Activated CD4-positive, alpha-beta T cell treated with anti-CD3 and anti-CD28 coated beads, Interleukin-2, amount 10 ng/mL, durations not matched to agents 7 days and 5 days (primary cell): ENCODE results near the gene OR5H14. TPM values are rescaled to one million over a fixed set of nuclear protein-coding genes. Genes with fewer than 3 reads are reported as not detected.
"Not testable (repeated sequence)": the region's sequence is repeated elsewhere in the genome, so short reads cannot be mapped to it uniquely, and the experiment has no call there.

ENCODE experiments used
- CTCF ChIA-PET: fragments of 350-600 bp; sonication (Branson Sonifier 250); formaldehyde crosslinking; loops from one replicate; lab custom pipeline; 2021; ENCODE audit warnings: antibody characterized with exemption; lab: Charles Lee
- POLR2A ChIA-PET: fragments of 350-600 bp; sonication (Branson Sonifier 250); formaldehyde crosslinking; loops from one replicate; lab custom pipeline; 2021; ENCODE audit warnings: antibody characterized with exemption; lab: Charles Lee
- DNase-seq: peaks from one replicate; pipeline ENCODE4 v3.0.0-alpha.2; 2020
- H3K27ac Mint-ChIP-seq: one replicate; pipeline ENCODE4 v1.8.0; 2021; ENCODE audit warnings: mild to moderate bottlenecking, moderate library complexity, mixed read lengths
- H3K27me3 Mint-ChIP-seq: one replicate; pipeline ENCODE4 v1.8.0; 2021; ENCODE audit warnings: mixed read lengths
- H3K36me3 Mint-ChIP-seq: one replicate; pipeline ENCODE4 v1.8.0; 2021; ENCODE audit warnings: low read depth, mixed read lengths
- H3K4me1 Mint-ChIP-seq: one replicate; pipeline ENCODE4 v1.8.0; 2021; ENCODE audit warnings: mixed read lengths
- H3K4me3 Mint-ChIP-seq: one replicate; pipeline ENCODE4 v1.8.0; 2021; ENCODE audit warnings: mild to moderate bottlenecking, moderate library complexity, mixed read lengths
- H3K9me3 Mint-ChIP-seq: one replicate; pipeline ENCODE4 v1.8.0; 2021; ENCODE audit warnings: mixed read lengths
- total RNA-seq, 2 experiments: library from RNA; stranded (reverse); gene quantifications; one replicate each; pipeline ENCODE4 v1.2.3, GENCODE V29; 2021

Gene OR5H14
- total RNA-seq, 2 experiments from 2014 or later: not detected

- Mint-ChIP-seq H3K27ac (no peak overlapping the region), H3K9me3 (peaks cover 2% of the 10 kb centered on the region), H3K27me3 (peaks cover 3% of the 10 kb centered on the region), H3K4me3 (no peak overlapping the region), H3K36me3 (no peaks in the 10 kb centered on the region), H3K4me1 (no peaks in the 10 kb centered on the region)
- POLR2A ChIA-PET: no interaction called here
- no peak for DNase-seq
- CTCF ChIA-PET: no interaction called here
Measured at GRCh38 chr3:98151241-98151640, 4.0 kb downstream of the OR5H14 start.

- peaks cover 2% of the 10 kb centered on the region for H3K27me3 Mint-ChIP-seq
- POLR2A ChIA-PET: no interaction called here
- H3K27ac Mint-ChIP-seq: no peak within 1 kb of the TSS
- H3K4me3 Mint-ChIP-seq: no peak within 1 kb of the TSS
- H3K36me3 Mint-ChIP-seq: no peaks in the 10 kb centered on the region
- no peaks in the 10 kb centered on the region for H3K9me3 Mint-ChIP-seq
- no peak for DNase-seq
- CTCF ChIA-PET: no interaction called here
- H3K4me1 Mint-ChIP-seq: no peaks in the 10 kb centered on the region
Measured at GRCh38 chr3:98166396-98166795, 19.1 kb downstream of the OR5H14 start, which contains the start of gene OR5H15. Gene OR5H15 (plus strand): TSS chr3:98166696. CDS start chr3:98168700, 2,004 bp downstream.

- ChIA-PET CTCF (no interaction called here), POLR2A (no interaction called here)
- DNase-seq: no peak
- H3K27me3 Mint-ChIP-seq: peaks cover 2% of the 10 kb centered on the region
- H3K9me3 Mint-ChIP-seq: no peaks in the 10 kb centered on the region
- H3K4me3 Mint-ChIP-seq: no peak overlapping the region
- H3K36me3 Mint-ChIP-seq: no peaks in the 10 kb centered on the region
- peaks cover 4% of the 10 kb centered on the region for H3K4me1 Mint-ChIP-seq
- no peak overlapping the region for H3K27ac Mint-ChIP-seq
Measured at GRCh38 chr3:98171071-98171470, 23.8 kb downstream of the OR5H14 start.

GRCh38 chr3:98172621-98173020 lies 25.3 kb downstream of the OR5H14 start:
- H3K27ac Mint-ChIP-seq: no peak overlapping the region
- H3K4me3 Mint-ChIP-seq: no peak overlapping the region
- ChIA-PET POLR2A (no interaction called here), CTCF (no interaction called here)
- no peaks in the 10 kb centered on the region for H3K36me3 Mint-ChIP-seq
- H3K9me3 Mint-ChIP-seq: peaks cover 3% of the 10 kb centered on the region
- peaks cover 4% of the 10 kb centered on the region for H3K4me1 Mint-ChIP-seq
- DNase-seq: no peak
- H3K27me3 Mint-ChIP-seq: peaks cover 2% of the 10 kb centered on the region

- ChIA-PET POLR2A (no interaction called here), CTCF (no interaction called here)
- peaks cover 3% of the 10 kb centered on the region for H3K9me3 Mint-ChIP-seq
- H3K4me1 Mint-ChIP-seq: no peaks in the 10 kb centered on the region
- no peak for DNase-seq
- H3K36me3 Mint-ChIP-seq: no peaks in the 10 kb centered on the region
- no peaks in the 10 kb centered on the region for H3K27me3 Mint-ChIP-seq
- H3K4me3 Mint-ChIP-seq: no peak overlapping the region
- H3K27ac Mint-ChIP-seq: no peak overlapping the region
Measured at GRCh38 chr3:98180319-98180890, 33.1 kb downstream of the OR5H14 start.

- Mint-ChIP-seq H3K9me3 (no peaks in the 10 kb centered on the region), H3K4me3 (no peak overlapping the region), H3K27me3 (no peaks in the 10 kb centered on the region), H3K27ac (no peak overlapping the region), H3K36me3 (no peaks in the 10 kb centered on the region), H3K4me1 (no peaks in the 10 kb centered on the region)
- ChIA-PET POLR2A (no interaction called here), CTCF (no interaction called here)
- DNase-seq: no peak
Measured at GRCh38 chr3:98182196-98182595, 34.9 kb downstream of the OR5H14 start.

GRCh38 chr3:98185180-98185579 lies 37.9 kb downstream of the OR5H14 start:
- H3K36me3 Mint-ChIP-seq: no peaks in the 10 kb centered on the region
- CTCF ChIA-PET: no interaction called here
- POLR2A ChIA-PET: no interaction called here
- H3K4me3 Mint-ChIP-seq: no peak overlapping the region
- no peaks in the 10 kb centered on the region for H3K27me3 Mint-ChIP-seq
- H3K27ac Mint-ChIP-seq: no peak overlapping the region
- H3K4me1 Mint-ChIP-seq: peaks cover 10% of the 10 kb centered on the region
- no peak for DNase-seq
- H3K9me3 Mint-ChIP-seq: no peaks in the 10 kb centered on the region

- DNase-seq: peak; percentile 7
- no peak overlapping the region for H3K27ac Mint-ChIP-seq
- POLR2A ChIA-PET: no interaction called here
- H3K27me3 Mint-ChIP-seq: peaks cover 4% of the 10 kb centered on the region
- no peak overlapping the region for H3K4me3 Mint-ChIP-seq
- peaks cover 10% of the 10 kb centered on the region for H3K4me1 Mint-ChIP-seq
- no peaks in the 10 kb centered on the region for H3K9me3 Mint-ChIP-seq
- CTCF ChIA-PET: no interaction called here
- no peaks in the 10 kb centered on the region for H3K36me3 Mint-ChIP-seq
Measured at GRCh38 chr3:98188545-98188944, 41.3 kb downstream of the OR5H14 start.

- H3K27me3 Mint-ChIP-seq, POLR2A ChIA-PET, H3K9me3 Mint-ChIP-seq, DNase-seq, H3K4me3 Mint-ChIP-seq, H3K36me3 Mint-ChIP-seq, H3K27ac Mint-ChIP-seq: not testable (repeated sequence)
- peaks cover 10% of the 10 kb centered on the region for H3K4me1 Mint-ChIP-seq
- CTCF ChIA-PET: interaction anchor here (0.6 kb wide), 1 partner anchor 1121 kb away, joined by 3 read pairs; no protein-coding TSS in a partner anchor
Measured at GRCh38 chr3:98190911-98191310, 43.6 kb downstream of the OR5H14 start.

- POLR2A ChIA-PET, H3K27me3 Mint-ChIP-seq, CTCF ChIA-PET, H3K9me3 Mint-ChIP-seq, H3K36me3 Mint-ChIP-seq, H3K4me3 Mint-ChIP-seq, H3K27ac Mint-ChIP-seq, DNase-seq, H3K4me1 Mint-ChIP-seq: not testable (repeated sequence)
Measured at GRCh38 chr3:98196293-98196692, 49.0 kb downstream of the OR5H14 start.

- Mint-ChIP-seq H3K27me3 (peaks cover 2% of the 10 kb centered on the region), H3K4me1 (no peaks in the 10 kb centered on the region), H3K27ac (no peak overlapping the region), H3K4me3 (no peak overlapping the region), H3K36me3 (no peaks in the 10 kb centered on the region), H3K9me3 (no peaks in the 10 kb centered on the region)
- ChIA-PET CTCF (no interaction called here), POLR2A (no interaction called here)
- no peak for DNase-seq
Measured at GRCh38 chr3:98199020-98199419, 51.7 kb downstream of the OR5H14 start.

Other genes starting within 250 kb of the OR5H14 start
- 10 to 100 TPM; 38.4 to 42.0 TPM for gene RIOX2, start 175.0 kb upstream of the OR5H14 start, total RNA-seq
- not detected for gene GABRR3, start 112.2 kb upstream of the OR5H14 start, total RNA-seq
- gene OR5AC2, start 60.3 kb upstream of the OR5H14 start, total RNA-seq: not detected
- not detected for gene OR5H1, start 16.8 kb upstream of the OR5H14 start, total RNA-seq
- not detected for gene OR5H15, start 19.2 kb downstream of the OR5H14 start, total RNA-seq
- not detected for gene OR5H6, start 116.8 kb downstream of the OR5H14 start, total RNA-seq
- not detected for gene OR5H2, start 135.0 kb downstream of the OR5H14 start, total RNA-seq
- gene OR5K4, start 206.4 kb downstream of the OR5H14 start, total RNA-seq: not detected
- not detected for gene OR5K3, start 243.2 kb downstream of the OR5H14 start, total RNA-seq